Spleen (tissue), 11 donors: ENCODE results near the gene DMPK. TPM values are rescaled to one million over a fixed set of nuclear protein-coding genes. Genes with fewer than 3 reads are reported as not detected.

Experiments
- DNase-seq: peaks from one replicate; pipeline ENCODE4 v3.0.0-alpha.2; 2020
- H3K27ac ChIP-seq, 8 donors: fragments of 200-600 bp; sonication (generic) in 7 of 8; 1 replicate in 4 of 8; 2 replicates in 4 of 8; pipeline versions ENCODE4 v1.5.0 to v1.8.0; 2016 to 2021; ENCODE audit warnings: inconsistent platforms in 4 of 8, mild to moderate bottlenecking in 4 of 8, moderate library complexity in 1 of 8
- H3K27me3 ChIP-seq, 7 donors: fragments of 200-600 bp; sonication (generic) in 6 of 7; replicated peaks in 1 of 7; 1 replicate in 4 of 7; 2 replicates in 3 of 7; pipeline versions ENCODE4 v1.5.0 to v1.8.0; 2016 to 2021; ENCODE audit warnings: inconsistent platforms in 3 of 7, mild to moderate bottlenecking in 1 of 7
- H3K36me3 ChIP-seq, 6 donors: fragments of 200-600 bp; sonication (generic) in 5 of 6; 1 replicate in 4 of 6; 2 replicates in 2 of 6; pipeline versions ENCODE4 v1.5.0 to v1.8.0; 2016 to 2021; ENCODE audit warnings: inconsistent platforms in 2 of 6
- H3K4me1 ChIP-seq, 6 donors: fragments of 200-600 bp; sonication (generic) in 5 of 6; 1 replicate in 3 of 6; 2 replicates in 3 of 6; pipeline versions ENCODE4 v1.5.0 to v1.8.0; 2016 to 2021; ENCODE audit warnings: inconsistent platforms in 3 of 6
- H3K4me3 ChIP-seq, 8 donors: fragments of 200-600 bp; sonication (generic) in 7 of 8; 1 replicate in 4 of 8; 2 replicates in 4 of 8; pipeline versions ENCODE4 v1.5.0 to v1.8.0; 2016 to 2021; ENCODE audit warnings: inconsistent platforms in 4 of 8, mild to moderate bottlenecking in 4 of 8, moderate library complexity in 2 of 8
- H3K9me3 ChIP-seq, 8 donors: fragments of 200-600 bp; sonication (generic) in 7 of 8; 1 replicate in 4 of 8; 2 replicates in 4 of 8; pipeline versions ENCODE4 v1.5.0 to v1.8.0; 2016 to 2021; ENCODE audit warnings: inconsistent platforms in 4 of 8
- POLR2A ChIP-seq, 3 donors: fragments of 450-650 bp; IDR thresholded peaks; one replicate each; pipeline ENCODE4 v1.5.1; 2017; ENCODE audit warnings: antibody characterized with exemption in 3 of 3, mild to moderate bottlenecking in 1 of 3
- POLR2AphosphoS5 ChIP-seq, 3 donors: sonication (generic); formaldehyde crosslinking; IDR thresholded peaks; one replicate each; pipeline ENCODE4 v1.5.1; 2017; ENCODE audit warnings: antibody characterized with exemption in 3 of 3
- WGBS, 5 donors: extraction: QIAGEN DNeasy Blood & Tissue Kit in 3 of 5; methylation state at CpG; one replicate each; pipeline versions ENCODE4 v1.1.5 to v1.1.7; 2013 to 2018; 5-methylcytosine and 5-hydroxymethylcytosine counted together
- intact Hi-C: fragments of 100-400 bp; cut with DNase I; formaldehyde crosslinking; loops from one replicate; pipeline ENCODE4 v1.15.0; 2023; ENCODE audit warnings: low total_unique reads
- polyA plus RNA-seq, 3 donors: library from polyadenylated mRNA; stranded (reverse); fragments of 200-250 nt; gene quantifications; one replicate each; pipeline ENCODE4 v1.2.1, GENCODE V29; 2013
- total RNA-seq, 7 donors: library from RNA; depleted of rRNA in 3 of 7; stranded (reverse); fragments of >200 nt in 3 of 7; fragmentation: NEBNext Ultra II Directional in 4 of 7; extraction: Animal tissue kit (Norgen Biotek cat#: 25700) in 4 of 7; gene quantifications; one replicate each; pipeline versions ENCODE4 v1.1.0 to v1.2.1, GENCODE V29; 2016 to 2021
- TF ChIP-seq, protein P1 (sequence below), 11 experiments: fragments of 200-600 bp in 7 of 11; fragments of 450-650 bp in 4 of 11; sonication (generic) in 4 of 11; IDR thresholded peaks in 8 of 11; conservative IDR thresholded peaks in 3 of 11; 1 replicate in 7 of 11; 2 replicates in 4 of 11; pipeline versions ENCODE4 v1.4.0 to v1.8.0; 2016 to 2021; ENCODE audit warnings: antibody characterized with exemption in 11 of 11, inconsistent platforms in 4 of 11, mild to moderate bottlenecking in 1 of 11
- donor health status: healthy with polysubstance abuse.
- donor health status: DM: no; HTN: no; CAD: no; lungs with moderate emphysema.
- donor health status: DM: no; HTN: no; CAD: no.
- donor health status: Bipolar disorder and iron deficiency.
- donor health status: healthy.
- donor health status: DM: no; HTN: no; CAD: no.
- donor health status: DM: yes; HTN: yes; CAD: no.

Gene DMPK
- total and polyA plus RNA-seq, 10 donors: 17.9 to 147 (median 35.4) TPM

DNA sequence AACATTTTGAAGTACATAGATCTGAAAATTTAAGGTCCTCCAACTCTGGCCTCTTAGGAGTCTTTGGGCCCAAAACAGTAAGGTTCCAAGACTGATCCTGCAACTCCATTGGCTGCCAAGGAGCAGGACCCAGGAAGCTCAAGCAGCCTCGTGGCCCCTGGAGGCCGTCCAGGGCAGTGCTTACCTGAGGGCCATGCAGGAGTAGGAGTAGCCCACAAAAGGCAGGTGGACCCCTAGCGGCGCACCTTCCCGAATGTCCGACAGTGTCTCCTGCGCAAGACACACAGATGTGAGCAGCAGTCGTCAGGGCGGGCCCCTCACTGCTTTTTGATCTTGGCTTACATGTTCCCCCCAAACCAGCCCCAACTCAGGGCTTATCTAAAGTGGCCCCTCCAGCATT lies 7.5 kb downstream of the DMPK start:
- intact Hi-C loops: no loop called here
- Histone ChIP-seq H3K4me1 (peaks cover 8 to 36% (median 27%) of the 10 kb centered on the region in 6 donors), H3K27me3 (peaks cover 0 to 70% (median 0%) of the 10 kb centered on the region in 7 donors), H3K9me3 (no peaks in the 10 kb centered on the region), H3K36me3 (peaks cover 0 to 41% (median 19%) of the 10 kb centered on the region in 6 donors), H3K4me3 (no peak overlapping the region), H3K27ac (no peak overlapping the region)
- no peak for DNase-seq
- 90 to 96% (median 91%) methylated on average over 8 to 9 of the region's 9 CpGs for WGBS, 5 donors
- TF ChIP-seq POLR2AphosphoS5 (IDR thresholded peaks at IDR 0.05) (peak in 1 of 3 donors; percentile 26), POLR2A (IDR thresholded peaks at IDR 0.05) (no peak)
- TF ChIP-seq, protein P1, sequence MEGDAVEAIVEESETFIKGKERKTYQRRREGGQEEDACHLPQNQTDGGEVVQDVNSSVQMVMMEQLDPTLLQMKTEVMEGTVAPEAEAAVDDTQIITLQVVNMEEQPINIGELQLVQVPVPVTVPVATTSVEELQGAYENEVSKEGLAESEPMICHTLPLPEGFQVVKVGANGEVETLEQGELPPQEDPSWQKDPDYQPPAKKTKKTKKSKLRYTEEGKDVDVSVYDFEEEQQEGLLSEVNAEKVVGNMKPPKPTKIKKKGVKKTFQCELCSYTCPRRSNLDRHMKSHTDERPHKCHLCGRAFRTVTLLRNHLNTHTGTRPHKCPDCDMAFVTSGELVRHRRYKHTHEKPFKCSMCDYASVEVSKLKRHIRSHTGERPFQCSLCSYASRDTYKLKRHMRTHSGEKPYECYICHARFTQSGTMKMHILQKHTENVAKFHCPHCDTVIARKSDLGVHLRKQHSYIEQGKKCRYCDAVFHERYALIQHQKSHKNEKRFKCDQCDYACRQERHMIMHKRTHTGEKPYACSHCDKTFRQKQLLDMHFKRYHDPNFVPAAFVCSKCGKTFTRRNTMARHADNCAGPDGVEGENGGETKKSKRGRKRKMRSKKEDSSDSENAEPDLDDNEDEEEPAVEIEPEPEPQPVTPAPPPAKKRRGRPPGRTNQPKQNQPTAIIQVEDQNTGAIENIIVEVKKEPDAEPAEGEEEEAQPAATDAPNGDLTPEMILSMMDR (IDR thresholded peaks at IDR 0.05 in 8 of 11, conservative IDR thresholded peaks at IDR 0.05 in 3 of 11): no peak

DNA sequence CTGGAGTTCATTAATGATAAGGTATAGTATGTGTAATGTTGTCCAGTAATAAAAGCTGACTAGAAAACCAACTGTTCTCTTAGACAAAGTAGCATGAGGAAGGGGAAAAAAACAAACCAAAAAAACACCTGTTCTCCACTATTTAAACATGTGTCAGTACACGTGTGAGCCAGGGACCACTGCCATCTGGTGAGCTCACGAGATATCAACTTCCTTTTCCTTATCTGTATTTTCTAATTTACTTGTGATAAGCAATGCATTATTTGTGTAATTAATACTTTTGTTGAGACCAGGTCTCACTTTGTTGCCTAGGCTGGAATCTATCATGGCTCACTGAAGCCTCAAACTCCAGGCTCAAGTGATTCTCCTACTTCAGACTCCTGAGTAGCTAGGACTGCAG lies 8.9 kb downstream of the DMPK start:
- 13 to 20% (median 19%) methylated on average over 2 of the region's 2 CpGs for WGBS, 5 donors
- intact Hi-C loops: no loop called here
- Histone ChIP-seq H3K36me3 (peaks cover 0 to 38% (median 19%) of the 10 kb centered on the region in 6 donors), H3K4me3 (no peak overlapping the region), H3K27ac (no peak overlapping the region), H3K4me1 (peaks cover 0 to 34% (median 23%) of the 10 kb centered on the region in 6 donors), H3K9me3 (no peaks in the 10 kb centered on the region), H3K27me3 (peaks cover 0 to 67% (median 0%) of the 10 kb centered on the region in 7 donors)
- TF ChIP-seq, protein P1 (IDR thresholded peaks at IDR 0.05 in 8 of 11, conservative IDR thresholded peaks at IDR 0.05 in 3 of 11): no peak
- TF ChIP-seq POLR2A (IDR thresholded peaks at IDR 0.05) (no peak), POLR2AphosphoS5 (IDR thresholded peaks at IDR 0.05) (no peak)
- no peak for DNase-seq

DNA sequence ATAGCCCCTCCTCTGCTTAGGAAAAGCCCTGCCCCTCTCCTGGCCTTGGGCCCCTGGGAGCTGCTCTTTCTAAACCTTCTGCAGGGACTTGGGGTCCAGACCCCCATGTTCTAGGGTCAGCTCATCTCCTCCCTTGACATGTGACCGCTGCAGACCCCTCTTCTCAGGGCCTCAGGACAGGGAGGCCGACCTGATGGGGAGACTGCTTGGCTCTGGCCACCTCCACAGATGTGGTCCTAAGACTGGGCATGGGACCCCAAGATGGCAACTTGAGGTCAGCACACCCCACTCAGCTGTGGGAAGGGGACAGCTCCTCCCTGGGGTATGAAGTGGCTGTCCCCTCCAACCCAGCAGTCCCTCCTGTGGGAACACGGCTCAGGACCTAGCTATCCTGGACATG lies 9.4 kb downstream of the DMPK start:
- Histone ChIP-seq H3K27ac (no peak overlapping the region), H3K36me3 (peaks cover 0 to 34% (median 15%) of the 10 kb centered on the region in 6 donors), H3K4me1 (peaks cover 2 to 37% (median 27%) of the 10 kb centered on the region in 6 donors), H3K27me3 (peaks cover 0 to 67% (median 4%) of the 10 kb centered on the region in 7 donors), H3K9me3 (no peaks in the 10 kb centered on the region), H3K4me3 (no peak overlapping the region)
- WGBS, 5 donors: 91 to 100% (median 96%) methylated on average over 3 of the region's 3 CpGs
- DNase-seq: no peak
- intact Hi-C loops: no loop called here
- TF ChIP-seq POLR2AphosphoS5 (IDR thresholded peaks at IDR 0.05) (no peak), POLR2A (IDR thresholded peaks at IDR 0.05) (no peak)
- TF ChIP-seq, protein P1 (IDR thresholded peaks at IDR 0.05 in 8 of 11, conservative IDR thresholded peaks at IDR 0.05 in 3 of 11): no peak

DNA sequence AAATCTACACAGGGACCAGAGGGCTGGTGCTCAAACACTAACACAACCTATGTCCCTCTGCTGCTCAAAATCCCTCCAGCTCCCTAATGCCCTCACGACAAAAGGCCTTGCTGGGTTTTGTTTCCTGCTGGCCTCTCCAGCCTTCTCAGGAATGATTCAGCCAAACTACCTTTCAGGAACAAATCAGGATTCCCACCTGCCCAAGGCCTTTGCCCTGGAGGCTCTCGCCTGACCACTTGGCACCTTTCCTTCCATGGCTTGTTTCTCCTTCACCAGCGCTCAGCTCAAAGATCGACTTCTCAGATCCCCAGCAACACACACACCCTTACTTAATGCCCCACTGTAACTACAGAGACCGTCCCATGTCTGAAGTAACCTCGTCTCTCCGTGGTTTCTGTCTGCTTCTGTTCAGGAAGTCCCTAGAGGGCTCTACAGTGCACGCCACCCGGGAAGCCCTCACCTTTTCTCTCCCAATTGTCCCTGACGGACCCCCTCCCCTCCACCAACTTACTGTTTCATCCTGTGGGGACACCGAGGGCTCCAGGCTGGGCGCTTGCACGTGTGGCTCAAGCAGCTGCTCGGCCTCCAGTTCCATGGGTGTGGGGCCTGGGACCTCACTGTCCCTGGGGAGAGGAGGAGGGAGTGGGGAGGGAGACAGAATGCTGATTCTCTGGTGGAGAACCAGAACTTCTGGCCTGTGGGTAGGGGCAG lies 10.0 kb downstream of the DMPK start:
- 64 to 76% (median 69%) methylated on average over 14 of the region's 14 CpGs for WGBS, 5 donors
- intact Hi-C loops: no loop called here
- H3K27ac ChIP-seq: no peak overlapping the region

More for the DNA sequence above, 10.0 kb downstream of the DMPK start:
- Histone ChIP-seq H3K4me3 (no peak overlapping the region), H3K4me1 (peaks cover 3 to 43% (median 32%) of the 10 kb centered on the region in 6 donors), H3K9me3 (no peaks in the 10 kb centered on the region), H3K36me3 (peaks cover 0 to 27% (median 9%) of the 10 kb centered on the region in 6 donors), H3K27me3 (peaks cover 0 to 67% (median 10%) of the 10 kb centered on the region in 7 donors)
- no peak for DNase-seq
- peak in 1 of 3 donors; percentile 21 for TF ChIP-seq POLR2AphosphoS5 (IDR thresholded peaks at IDR 0.05)
- TF ChIP-seq, protein P1 (IDR thresholded peaks at IDR 0.05 in 8 of 11, conservative IDR thresholded peaks at IDR 0.05 in 3 of 11): no peak
